HCT116 (cell line): Measurements from ENCODE around the gene UPF3A.

Source experiments
- CTCF ChIP-seq, 3 experiments: fragments of 200-600 bp in 1 of 3; sonication (generic) in 1 of 3; IDR thresholded peaks in 2 of 3; conservative IDR thresholded peaks in 1 of 3; 2 replicates each; pipeline ENCODE4 v1.5.1; 2012 to 2017; ENCODE audit warnings: low read depth in 2 of 3, low read length in 2 of 3, antibody characterized with exemption in 1 of 3, borderline replicate concordance in 1 of 3, control low read depth in 1 of 3, mild to moderate bottlenecking in 1 of 3, mixed read lengths in 1 of 3, mixed run types in 1 of 3, moderate library complexity in 1 of 3; ENCODE audit not compliant: insufficient read depth in 1 of 3
- EZH2 ChIP-seq: fragments of 200-600 bp; sonication (generic); IDR thresholded peaks from 2 replicates; pipeline ENCODE4 v1.6.1; 2017; ENCODE audit warnings: antibody characterized with exemption, mixed run types
- EZH2phosphoT487 ChIP-seq: fragments of 200-600 bp; IDR thresholded peaks from 2 replicates; pipeline ENCODE4 v1.6.1; 2018; ENCODE audit warnings: antibody characterized with exemption, borderline replicate concordance
- JUND ChIP-seq: IDR thresholded peaks from 2 replicates; pipeline ENCODE4 v1.6.1; 2012
- MAX ChIP-seq: IDR thresholded peaks from 2 replicates; pipeline ENCODE4 v1.6.1; 2012
- POLR2A ChIP-seq: IDR thresholded peaks from 2 replicates; pipeline ENCODE4 v1.7.0; 2011; ENCODE audit warnings: borderline replicate concordance; ENCODE audit not compliant: insufficient read depth, insufficient read length; ENCODE audit errors: extremely low read depth
- POLR2AphosphoS5 ChIP-seq: IDR thresholded peaks from 2 replicates; pipeline ENCODE4 v1.6.1; 2011; ENCODE audit warnings: mild to moderate bottlenecking, low read depth, low read length, moderate library complexity
- SIN3A ChIP-seq: IDR thresholded peaks from 2 replicates; pipeline ENCODE4 v1.6.1; 2012; ENCODE audit warnings: low read depth
- SRF ChIP-seq: IDR thresholded peaks from 2 replicates; pipeline ENCODE4 v1.6.1; 2012; ENCODE audit warnings: low read depth
- TCF7L2 ChIP-seq: IDR thresholded peaks from 2 replicates; pipeline ENCODE4 v1.7.0; 2011; ENCODE audit warnings: borderline replicate concordance, inconsistent platforms; ENCODE audit not compliant: insufficient read depth, insufficient read length; ENCODE audit errors: extremely low read depth
- YY1 ChIP-seq: IDR thresholded peaks from 2 replicates; pipeline ENCODE4 v1.6.1; 2011; ENCODE audit warnings: low read length, low read depth, moderate library complexity, mild to moderate bottlenecking; ENCODE audit not compliant: insufficient replicate concordance; ENCODE audit errors: extremely low read depth
- ZFX ChIP-seq: fragments of 450-650 bp; IDR thresholded peaks from 2 replicates; pipeline ENCODE4 v1.6.1; 2017
- TF ChIP-seq, protein P1 (sequence below): IDR thresholded peaks from 2 replicates; pipeline ENCODE4 v1.6.1; 2012; ENCODE audit warnings: low read depth

DNA sequence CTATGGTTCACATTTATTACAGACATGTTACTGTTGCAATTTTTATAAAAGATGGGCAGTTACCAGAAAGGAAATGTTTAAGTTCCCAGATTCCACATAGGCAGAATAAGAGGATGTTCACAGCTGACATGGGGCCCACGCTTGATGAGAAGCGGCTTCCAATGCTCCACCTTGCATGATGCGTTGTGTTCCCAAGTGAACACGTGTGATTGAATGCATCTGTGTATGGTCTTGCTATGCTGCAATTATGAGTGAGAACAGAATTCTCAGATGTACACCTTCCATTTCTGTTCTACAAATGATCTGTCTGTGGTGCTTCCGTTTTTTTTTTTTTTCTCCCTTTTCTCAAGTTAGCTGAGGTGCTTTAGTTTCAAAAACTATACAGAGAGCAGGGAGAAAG is 15.5 kb downstream of the UPF3A start:
- TF ChIP-seq MAX = no peak
- no peak for TF ChIP-seq CTCF (IDR thresholded peaks at IDR 0.05 in 2 of 3, conservative IDR thresholded peaks at IDR 0.05 in 1 of 3; ENCODE audit: borderline replicate concordance in 1 of 3, insufficient read depth in 1 of 3, low read depth in 2 of 3, low read length in 2 of 3)
- no peak for TF ChIP-seq POLR2AphosphoS5
- TF ChIP-seq EZH2 = no peak
- no peak for TF ChIP-seq EZH2phosphoT487
- no peak for TF ChIP-seq SRF
- TF ChIP-seq ZFX = no peak
- TF ChIP-seq POLR2A = no peak
- no peak for TF ChIP-seq TCF7L2
- TF ChIP-seq, protein P1, sequence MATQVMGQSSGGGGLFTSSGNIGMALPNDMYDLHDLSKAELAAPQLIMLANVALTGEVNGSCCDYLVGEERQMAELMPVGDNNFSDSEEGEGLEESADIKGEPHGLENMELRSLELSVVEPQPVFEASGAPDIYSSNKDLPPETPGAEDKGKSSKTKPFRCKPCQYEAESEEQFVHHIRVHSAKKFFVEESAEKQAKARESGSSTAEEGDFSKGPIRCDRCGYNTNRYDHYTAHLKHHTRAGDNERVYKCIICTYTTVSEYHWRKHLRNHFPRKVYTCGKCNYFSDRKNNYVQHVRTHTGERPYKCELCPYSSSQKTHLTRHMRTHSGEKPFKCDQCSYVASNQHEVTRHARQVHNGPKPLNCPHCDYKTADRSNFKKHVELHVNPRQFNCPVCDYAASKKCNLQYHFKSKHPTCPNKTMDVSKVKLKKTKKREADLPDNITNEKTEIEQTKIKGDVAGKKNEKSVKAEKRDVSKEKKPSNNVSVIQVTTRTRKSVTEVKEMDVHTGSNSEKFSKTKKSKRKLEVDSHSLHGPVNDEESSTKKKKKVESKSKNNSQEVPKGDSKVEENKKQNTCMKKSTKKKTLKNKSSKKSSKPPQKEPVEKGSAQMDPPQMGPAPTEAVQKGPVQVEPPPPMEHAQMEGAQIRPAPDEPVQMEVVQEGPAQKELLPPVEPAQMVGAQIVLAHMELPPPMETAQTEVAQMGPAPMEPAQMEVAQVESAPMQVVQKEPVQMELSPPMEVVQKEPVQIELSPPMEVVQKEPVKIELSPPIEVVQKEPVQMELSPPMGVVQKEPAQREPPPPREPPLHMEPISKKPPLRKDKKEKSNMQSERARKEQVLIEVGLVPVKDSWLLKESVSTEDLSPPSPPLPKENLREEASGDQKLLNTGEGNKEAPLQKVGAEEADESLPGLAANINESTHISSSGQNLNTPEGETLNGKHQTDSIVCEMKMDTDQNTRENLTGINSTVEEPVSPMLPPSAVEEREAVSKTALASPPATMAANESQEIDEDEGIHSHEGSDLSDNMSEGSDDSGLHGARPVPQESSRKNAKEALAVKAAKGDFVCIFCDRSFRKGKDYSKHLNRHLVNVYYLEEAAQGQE = no peak
- no peak for TF ChIP-seq SIN3A
- TF ChIP-seq YY1 = no peak
- TF ChIP-seq JUND = no peak
